Bladder microvascular endothelial cell (primary cell): ENCODE results near the gene CAPN2. TPM values are rescaled to one million over a fixed set of nuclear protein-coding genes. Genes with fewer than 3 reads are reported as not detected.

Experiments
- total RNA-seq: library from RNA; depleted of rRNA; stranded (reverse); fragments of >200 nt; gene quantifications from 2 replicates; pipeline ENCODE4 v1.2.3, GENCODE V29; 2014

CAPN2 gene
- 278 and 343 TPM in 2 replicates for total RNA-seq

DNA sequence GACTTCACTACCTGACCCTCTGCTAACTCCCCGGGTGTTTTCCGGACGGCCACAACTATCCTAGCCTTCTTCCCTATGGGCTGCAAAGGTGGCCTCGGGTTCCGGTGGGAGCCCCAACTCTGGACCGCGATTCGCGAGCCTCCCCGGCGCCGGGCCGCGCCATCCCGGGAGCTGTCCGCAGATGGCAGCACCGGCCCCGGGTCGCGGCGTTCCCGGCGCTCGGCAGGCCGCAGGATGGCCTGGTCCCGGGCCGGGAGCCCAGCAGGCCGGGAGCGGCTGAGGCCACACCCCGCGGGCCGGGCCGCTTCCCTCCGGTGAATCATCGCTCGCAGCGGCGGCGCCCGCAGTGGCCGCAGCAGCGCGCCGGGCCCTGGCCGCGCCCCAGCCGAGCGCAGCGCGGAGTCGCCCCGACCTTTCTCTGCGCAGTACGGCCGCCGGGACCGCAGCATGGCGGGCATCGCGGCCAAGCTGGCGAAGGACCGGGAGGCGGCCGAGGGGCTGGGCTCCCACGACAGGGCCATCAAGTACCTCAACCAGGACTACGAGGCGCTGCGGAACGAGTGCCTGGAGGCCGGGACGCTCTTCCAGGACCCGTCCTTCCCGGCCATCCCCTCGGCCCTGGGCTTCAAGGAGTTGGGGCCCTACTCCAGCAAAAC, at the start of gene CAPN2:
Gene CAPN2 (plus strand): TSS at position 346 of the 656 bp plus-strand sequence. CDS start 102 bp downstream, at position 448.

DNA sequence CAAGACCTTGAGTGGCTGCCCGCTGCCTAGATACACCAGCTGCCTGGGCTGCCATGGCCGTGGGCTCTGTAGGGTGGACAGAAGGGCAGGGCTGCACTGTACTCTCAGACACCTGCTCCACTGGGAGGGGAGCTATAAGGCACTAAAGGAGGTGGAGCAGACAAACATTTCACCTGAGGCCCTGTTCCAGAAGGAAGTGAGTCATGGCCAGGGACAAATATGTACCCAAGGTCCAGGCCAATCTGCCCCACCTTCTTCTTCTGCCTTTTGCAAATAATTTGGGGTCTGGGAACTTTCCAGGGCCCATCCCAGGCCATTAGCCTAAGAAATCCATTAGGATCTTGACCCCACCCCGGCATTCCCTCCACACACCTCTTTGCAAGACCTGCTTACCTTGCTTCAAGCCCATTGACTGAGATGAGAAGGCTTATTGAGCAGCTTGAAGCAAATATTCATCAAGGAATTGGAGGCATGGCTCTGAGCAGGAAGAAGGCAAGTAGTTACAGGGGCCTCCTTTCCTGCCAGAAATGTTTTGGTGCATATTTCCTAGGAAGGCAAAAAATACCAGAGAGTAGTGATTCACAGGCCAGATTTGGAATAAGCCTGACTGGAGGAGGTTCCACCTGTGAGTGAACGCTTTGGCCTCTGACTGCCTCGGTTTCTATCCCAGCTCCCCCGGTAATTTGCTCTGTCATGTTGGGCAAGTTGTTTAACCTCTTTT, 46.6 kb upstream of the CAPN2 start, which contains the start of gene CAPN8:
Gene CAPN8 (minus strand): TSS at position 110 of the 721 bp plus-strand sequence. CDS start 55 bp downstream, at position 55.

Other genes starting within 250 kb of the CAPN2 start
- not detected in 2 replicates for gene CAPN8, start 46.8 kb upstream of the CAPN2 start, total RNA-seq
- gene TP53BP2, start 133.4 kb downstream of the CAPN2 start, total RNA-seq: 14.2 and 57.6 TPM in 2 replicates